Endodermal cell (in vitro differentiated cells): ENCODE measurements around the gene MAF. TPM values are rescaled to one million over a fixed set of nuclear protein-coding genes. Genes with fewer than 3 reads are reported as not detected.

ENCODE experiments used
- DNase-seq: peaks from one replicate; pipeline ENCODE4 v3.0.0-alpha.2; 2017
- H3K27ac ChIP-seq: 2 replicates; pipeline ENCODE4 v1.5.1; 2013; ENCODE audit warnings: mild to moderate bottlenecking, low read depth, low read length, moderate library complexity
- H3K27me3 ChIP-seq: 2 replicates; pipeline ENCODE4 v1.6.1; 2013; ENCODE audit warnings: mild to moderate bottlenecking, low read length, moderate library complexity; ENCODE audit not compliant: insufficient read depth, control insufficient read depth, poor library complexity, severe bottlenecking
- H3K36me3 ChIP-seq: 2 replicates; pipeline ENCODE4 v1.7.0; 2013; ENCODE audit warnings: mild to moderate bottlenecking, low read length, moderate library complexity; ENCODE audit not compliant: control insufficient read depth, insufficient read depth
- H3K4me1 ChIP-seq: one replicate; pipeline ENCODE4 v1.7.0; 2013; ENCODE audit warnings: low read length; ENCODE audit not compliant: control insufficient read depth, insufficient read depth
- H3K4me3 ChIP-seq: 2 replicates; pipeline ENCODE4 v1.5.1; 2013; ENCODE audit warnings: mild to moderate bottlenecking, low read length, moderate library complexity
- H3K9ac ChIP-seq: 2 replicates; pipeline ENCODE4 v1.6.1; 2013; ENCODE audit warnings: mild to moderate bottlenecking, low read length, moderate library complexity; ENCODE audit not compliant: poor library complexity, severe bottlenecking; ENCODE audit errors: extremely low read depth
- H3K9me3 ChIP-seq: 2 replicates; pipeline ENCODE4 v1.6.1; 2013; ENCODE audit warnings: mild to moderate bottlenecking, low read length, moderate library complexity; ENCODE audit not compliant: control insufficient read depth
- H3K27ac Mint-ChIP-seq: 2 replicates; pipeline ENCODE4 v1.8.0; 2020; ENCODE audit warnings: mixed read lengths
- H3K27me3 Mint-ChIP-seq: 2 replicates; pipeline ENCODE4 v1.8.0; 2021; ENCODE audit warnings: mild to moderate bottlenecking, mixed read lengths; ENCODE audit not compliant: insufficient read depth
- H3K36me3 Mint-ChIP-seq: 2 replicates; pipeline ENCODE4 v1.8.0; 2020; ENCODE audit warnings: low read depth, mixed read lengths
- H3K4me1 Mint-ChIP-seq: 2 replicates; pipeline ENCODE4 v1.8.0; 2020; ENCODE audit warnings: mixed read lengths
- H3K4me3 Mint-ChIP-seq: 2 replicates; pipeline ENCODE4 v1.8.0; 2020; ENCODE audit warnings: mild to moderate bottlenecking, moderate library complexity, mixed read lengths
- H3K9me3 Mint-ChIP-seq: 2 replicates; pipeline ENCODE4 v1.8.0; 2020; ENCODE audit warnings: mild to moderate bottlenecking, mixed read lengths
- WGBS, 2 experiments: methylation state at CpG; one replicate each; pipeline versions ENCODE4 v1.1.5 to v1.1.7; 2013; ENCODE audit warnings: missing lambda C conversion rate in 2 of 2, mixed read lengths in 1 of 2; ENCODE audit not compliant: insufficient coverage in 1 of 2, insufficient read length in 1 of 2; 5-methylcytosine and 5-hydroxymethylcytosine counted together
- total RNA-seq, 2 donors: library from RNA; stranded (reverse); fragmentation: NEBNext Ultra II Directional in 1 of 2; extraction: Animal tissue kit (Norgen Biotek cat#: 25700) in 1 of 2; gene quantifications; 2 replicates in 1 of 2; 3 replicates in 1 of 2; pipeline ENCODE4 v1.2.1, GENCODE V29; 2021
- TF ChIP-seq, protein P1 (sequence below): fragments of 200-600 bp; sonication (generic); conservative IDR thresholded peaks from 2 replicates; pipeline ENCODE4 v1.5.0; 2021; ENCODE audit warnings: antibody characterized with exemption, mild to moderate bottlenecking

Gene MAF
- total RNA-seq, 2 donors from 2014 or later = 1.5 to 5.1 TPM

DNA sequence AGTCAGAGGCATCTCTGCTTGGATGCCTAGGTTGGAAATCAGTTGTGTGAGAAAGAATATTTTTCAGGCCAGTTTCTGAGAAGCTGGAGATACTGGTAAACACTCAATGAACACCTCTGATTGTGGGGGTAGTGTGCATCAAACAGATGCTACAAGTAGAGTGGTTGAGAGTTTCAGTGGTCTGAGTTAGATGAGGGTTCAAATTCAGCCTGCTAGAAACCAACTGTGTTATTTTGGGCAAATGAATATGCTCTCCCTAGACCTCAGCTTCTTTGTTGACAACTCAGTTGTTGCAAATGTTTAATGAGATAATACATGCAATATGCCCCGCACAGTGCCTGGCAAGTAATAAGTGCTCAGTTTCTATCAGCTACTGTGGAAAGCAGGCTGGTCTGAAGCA is 25.2 kb upstream of the MAF start:
- Mint-ChIP-seq H3K4me3 (no peak overlapping the region), H3K9me3 (no peaks in the 10 kb centered on the region), H3K4me1 (no peaks in the 10 kb centered on the region), H3K36me3 (no peaks in the 10 kb centered on the region), H3K27ac (no peak overlapping the region), H3K27me3 (peaks cover 25% of the 10 kb centered on the region)
- Histone ChIP-seq H3K9ac (no peak overlapping the region), H3K27me3 (peaks cover 5% of the 10 kb centered on the region), H3K27ac (no peak overlapping the region), H3K9me3 (no peaks in the 10 kb centered on the region), H3K4me1 (no peaks in the 10 kb centered on the region), H3K36me3 (no peaks in the 10 kb centered on the region), H3K4me3 (no peak overlapping the region)
- DNase-seq = no peak
- TF ChIP-seq, protein P1, sequence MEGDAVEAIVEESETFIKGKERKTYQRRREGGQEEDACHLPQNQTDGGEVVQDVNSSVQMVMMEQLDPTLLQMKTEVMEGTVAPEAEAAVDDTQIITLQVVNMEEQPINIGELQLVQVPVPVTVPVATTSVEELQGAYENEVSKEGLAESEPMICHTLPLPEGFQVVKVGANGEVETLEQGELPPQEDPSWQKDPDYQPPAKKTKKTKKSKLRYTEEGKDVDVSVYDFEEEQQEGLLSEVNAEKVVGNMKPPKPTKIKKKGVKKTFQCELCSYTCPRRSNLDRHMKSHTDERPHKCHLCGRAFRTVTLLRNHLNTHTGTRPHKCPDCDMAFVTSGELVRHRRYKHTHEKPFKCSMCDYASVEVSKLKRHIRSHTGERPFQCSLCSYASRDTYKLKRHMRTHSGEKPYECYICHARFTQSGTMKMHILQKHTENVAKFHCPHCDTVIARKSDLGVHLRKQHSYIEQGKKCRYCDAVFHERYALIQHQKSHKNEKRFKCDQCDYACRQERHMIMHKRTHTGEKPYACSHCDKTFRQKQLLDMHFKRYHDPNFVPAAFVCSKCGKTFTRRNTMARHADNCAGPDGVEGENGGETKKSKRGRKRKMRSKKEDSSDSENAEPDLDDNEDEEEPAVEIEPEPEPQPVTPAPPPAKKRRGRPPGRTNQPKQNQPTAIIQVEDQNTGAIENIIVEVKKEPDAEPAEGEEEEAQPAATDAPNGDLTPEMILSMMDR = no peak
- 89 to 100% methylated on average over 1 of the region's 1 CpG for WGBS, 2 experiments

DNA sequence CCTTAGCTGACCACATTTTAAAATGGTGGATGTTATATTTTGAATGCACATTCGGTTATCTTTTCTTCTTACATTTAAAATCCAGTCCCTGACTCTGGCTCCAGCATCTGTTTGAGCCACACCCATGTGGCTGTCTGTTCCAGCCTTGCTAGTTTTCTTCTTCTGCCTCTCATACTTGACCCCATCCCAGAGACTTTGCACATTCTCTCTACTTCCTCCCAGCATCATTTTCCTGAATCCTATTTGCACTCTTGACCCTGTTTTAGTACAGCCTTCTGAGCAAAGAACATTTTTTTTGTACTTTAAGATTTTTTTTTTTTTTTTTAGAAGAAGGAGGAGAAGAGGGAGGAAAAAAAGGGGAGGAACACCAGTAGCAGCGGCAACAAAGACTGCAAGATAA is 23.3 kb upstream of the MAF start:
- no peaks in the 10 kb centered on the region for H3K9me3 ChIP-seq
- H3K4me1 ChIP-seq = no peaks in the 10 kb centered on the region
- Mint-ChIP-seq H3K4me1 (no peaks in the 10 kb centered on the region), H3K36me3 (no peaks in the 10 kb centered on the region), H3K27ac (no peak overlapping the region), H3K4me3 (no peak overlapping the region), H3K9me3 (no peaks in the 10 kb centered on the region), H3K27me3 (peaks cover 25% of the 10 kb centered on the region)
- no peak overlapping the region for H3K4me3 ChIP-seq
- 98 to 100% methylated on average over 1 to 2 of the region's 2 CpGs for WGBS, 2 experiments
- H3K27ac ChIP-seq = no peak overlapping the region
- DNase-seq = no peak
- H3K36me3 ChIP-seq = no peaks in the 10 kb centered on the region
- TF ChIP-seq, protein P1 = no peak
- peaks cover 5% of the 10 kb centered on the region for H3K27me3 ChIP-seq
- H3K9ac ChIP-seq = no peak overlapping the region

GRCh38 chr16:79623062-79623461 is 22.5 kb upstream of the MAF start:
- no peaks in the 10 kb centered on the region for H3K36me3 ChIP-seq
- Mint-ChIP-seq H3K4me1 (no peaks in the 10 kb centered on the region), H3K27me3 (peaks cover 25% of the 10 kb centered on the region), H3K27ac (no peak overlapping the region), H3K9me3 (no peaks in the 10 kb centered on the region), H3K36me3 (no peaks in the 10 kb centered on the region), H3K4me3 (no peak overlapping the region)
- H3K9ac ChIP-seq = no peak overlapping the region
- no peaks in the 10 kb centered on the region for H3K4me1 ChIP-seq
- TF ChIP-seq, protein P1 = no peak
- DNase-seq = no peak
- H3K27me3 ChIP-seq = peaks cover 5% of the 10 kb centered on the region
- H3K4me3 ChIP-seq = no peak overlapping the region
- H3K27ac ChIP-seq = no peak overlapping the region
- H3K9me3 ChIP-seq = no peaks in the 10 kb centered on the region
- 93 to 96% methylated on average over 8 to 9 of the region's 9 CpGs for WGBS, 2 experiments
